Colon (tissue), 2 donors: ENCODE measurements around the gene DGUOK.
"Not testable (repeated sequence)": the region's sequence is repeated elsewhere in the genome, so short reads cannot be mapped to it uniquely, and the experiment has no call there.

Experiments
- FAIRE-seq: peaks from 2 replicates; lab custom pipeline; 2012; peaks lifted over from hg19 to GRCh38; lab: Jason Lieb, UNC
- donor health status: control.
- donor health status: control.

Gene DGUOK

DNA sequence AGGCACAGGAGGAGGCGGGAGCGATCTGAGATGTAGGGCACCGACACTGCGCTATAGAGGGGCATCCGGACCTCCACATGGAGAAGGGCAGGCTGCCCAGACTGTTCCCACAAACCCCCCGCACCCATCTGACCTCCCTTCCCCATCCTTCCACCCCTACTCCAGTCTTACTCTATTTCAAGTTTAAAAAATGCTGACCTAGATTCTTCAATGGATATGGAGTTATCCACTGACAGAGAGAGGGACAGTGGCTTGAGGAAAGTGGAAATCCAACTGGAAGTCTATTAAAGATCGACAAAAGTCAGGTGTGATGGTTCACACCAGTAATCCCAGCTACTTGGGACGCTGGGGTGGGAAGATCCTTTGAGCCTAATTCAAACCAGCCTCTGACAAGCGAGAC, 5.1 kb upstream of the DGUOK start:
- FAIRE-seq: no peak

DNA sequence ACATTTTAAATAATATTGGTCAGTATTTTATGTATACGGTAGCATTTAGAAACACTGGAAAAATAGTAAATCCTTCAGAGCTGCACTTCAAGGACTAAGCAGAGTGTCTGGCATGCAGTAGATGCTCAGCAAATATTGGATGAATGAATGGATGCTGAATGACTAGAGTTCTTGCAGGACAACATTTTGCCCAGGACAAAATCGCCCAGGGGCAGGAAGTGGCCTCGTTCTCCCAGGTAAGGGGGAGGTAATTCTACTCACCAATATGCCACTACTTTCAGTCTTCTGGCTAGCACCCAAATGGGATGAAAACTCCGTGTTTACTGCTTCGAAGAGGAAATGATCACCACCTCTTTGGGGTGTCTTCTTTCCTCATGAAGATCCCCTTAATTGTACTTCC, 4.0 kb upstream of the DGUOK start:
- no peak for FAIRE-seq

DNA sequence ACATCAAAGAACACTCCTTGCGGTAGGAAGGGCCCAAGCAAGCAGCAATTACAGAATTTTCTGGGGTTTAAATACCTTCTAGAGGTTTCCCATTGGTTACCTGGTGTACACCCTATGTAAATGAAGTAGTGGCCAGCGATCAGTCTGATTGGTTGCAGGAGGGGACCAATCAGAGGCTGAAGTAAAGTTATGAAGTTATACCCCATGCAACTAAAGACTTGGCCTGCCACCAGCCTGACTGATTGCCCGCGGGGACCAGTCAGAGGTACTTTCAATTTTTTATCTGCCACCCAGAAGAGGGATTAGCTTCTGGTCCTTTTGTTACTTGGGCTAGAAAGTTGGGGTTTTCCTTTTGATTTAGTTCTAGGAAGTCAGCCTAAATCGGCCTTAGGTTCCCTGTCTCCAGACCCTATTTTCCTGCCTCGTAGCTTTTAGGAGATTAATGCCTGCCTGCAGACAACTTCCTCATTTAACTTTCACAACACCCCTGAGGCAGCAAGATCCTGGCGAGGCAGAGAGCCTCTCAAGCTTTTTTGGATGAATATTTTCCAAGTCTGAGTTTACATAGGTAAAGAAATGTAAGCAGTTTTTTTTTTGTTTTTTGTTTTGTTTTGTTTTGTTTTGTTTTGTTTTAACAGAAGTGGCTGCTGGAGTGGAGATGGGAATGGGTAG, 1.5 kb upstream of the DGUOK start:
- FAIRE-seq: no peak

DNA sequence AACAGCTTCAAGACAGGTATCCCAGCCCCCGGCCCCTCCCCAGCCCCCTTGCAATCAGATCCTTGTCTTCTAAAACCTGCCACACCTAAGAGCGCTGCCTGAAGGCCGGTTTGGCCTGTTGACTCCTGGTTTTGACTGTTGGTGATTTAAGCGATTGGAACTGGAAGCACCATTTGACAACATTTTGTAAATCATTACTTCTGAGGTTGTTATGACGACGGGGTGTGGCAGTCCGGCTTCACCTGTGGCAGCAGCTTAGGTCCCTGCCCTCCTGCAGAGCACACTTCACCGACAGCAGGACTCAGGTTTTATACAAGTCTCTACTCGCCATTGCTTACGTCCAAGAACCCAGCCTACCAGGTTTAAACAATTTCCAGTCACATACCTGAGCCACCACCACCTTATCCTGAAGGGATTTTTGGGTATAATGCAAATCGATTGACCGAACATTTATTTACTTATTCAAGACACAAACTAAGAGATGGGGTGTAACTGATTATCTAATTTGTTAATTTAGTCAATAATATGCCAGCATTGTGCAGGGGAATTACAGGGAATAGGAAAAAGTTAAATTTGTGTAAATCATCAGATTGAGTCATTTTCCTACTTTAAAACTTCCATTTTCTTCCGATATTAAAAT, 707 bp upstream of the DGUOK start:
- FAIRE-seq: no peak

DNA sequence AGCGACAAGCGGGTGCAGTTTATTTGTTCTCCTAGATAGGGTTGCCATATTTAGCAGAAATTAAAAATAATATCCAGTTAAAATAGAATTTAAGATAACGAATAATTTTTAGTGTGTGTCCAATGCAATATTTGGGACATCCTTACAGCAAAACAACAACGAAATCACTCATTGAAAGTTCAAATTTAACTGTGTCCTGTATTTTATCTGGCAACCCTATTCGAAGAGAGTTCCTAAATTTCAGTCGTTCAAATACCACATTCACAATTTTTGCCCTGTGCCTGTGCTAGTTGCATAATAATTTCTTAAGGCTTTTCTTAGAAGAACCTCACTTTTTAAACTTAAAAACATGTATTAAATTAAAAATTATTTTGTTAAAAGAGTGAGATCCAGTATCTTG, 664 bp downstream of the DGUOK start:
- FAIRE-seq: no peak

DNA sequence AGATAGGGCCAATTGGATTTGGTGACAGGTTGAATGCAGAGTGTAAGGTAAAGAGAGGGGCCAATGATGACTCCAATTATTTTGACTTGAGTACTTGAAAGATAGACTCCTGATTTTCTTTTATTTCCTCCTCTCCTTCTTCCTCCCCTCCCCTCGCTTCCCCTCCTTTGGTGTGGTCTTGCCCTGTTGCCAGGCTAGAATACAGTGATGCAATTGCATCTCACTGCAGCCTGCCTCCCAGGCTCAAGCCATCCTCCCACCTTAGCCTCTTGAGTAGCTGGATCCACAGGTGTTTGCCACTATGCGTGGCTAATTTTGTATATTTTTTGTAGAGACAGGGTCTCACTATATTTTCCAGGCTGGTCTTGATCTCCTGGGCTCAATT, 2.3 kb downstream of the DGUOK start:
- FAIRE-seq: no peak

DNA sequence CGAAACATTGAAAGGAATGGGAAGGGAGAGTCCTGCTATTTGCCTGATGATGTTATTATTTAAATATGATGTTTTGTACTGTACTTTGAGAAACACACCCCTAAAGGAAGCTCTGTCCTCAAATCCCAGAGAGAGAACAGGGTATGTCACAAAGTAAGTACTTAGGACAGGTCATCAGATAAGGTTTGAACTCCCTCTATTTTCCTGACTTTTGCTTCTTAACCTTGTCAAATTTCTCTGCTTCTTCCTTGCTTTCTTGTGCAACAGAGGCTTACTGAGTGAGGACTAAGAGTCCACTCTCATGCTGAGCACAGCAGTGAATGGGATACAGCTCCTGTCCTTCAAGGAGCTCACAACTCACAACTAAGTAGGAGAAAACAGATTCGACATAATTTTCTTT, 3.7 kb downstream of the DGUOK start:
- no peak for FAIRE-seq

DNA sequence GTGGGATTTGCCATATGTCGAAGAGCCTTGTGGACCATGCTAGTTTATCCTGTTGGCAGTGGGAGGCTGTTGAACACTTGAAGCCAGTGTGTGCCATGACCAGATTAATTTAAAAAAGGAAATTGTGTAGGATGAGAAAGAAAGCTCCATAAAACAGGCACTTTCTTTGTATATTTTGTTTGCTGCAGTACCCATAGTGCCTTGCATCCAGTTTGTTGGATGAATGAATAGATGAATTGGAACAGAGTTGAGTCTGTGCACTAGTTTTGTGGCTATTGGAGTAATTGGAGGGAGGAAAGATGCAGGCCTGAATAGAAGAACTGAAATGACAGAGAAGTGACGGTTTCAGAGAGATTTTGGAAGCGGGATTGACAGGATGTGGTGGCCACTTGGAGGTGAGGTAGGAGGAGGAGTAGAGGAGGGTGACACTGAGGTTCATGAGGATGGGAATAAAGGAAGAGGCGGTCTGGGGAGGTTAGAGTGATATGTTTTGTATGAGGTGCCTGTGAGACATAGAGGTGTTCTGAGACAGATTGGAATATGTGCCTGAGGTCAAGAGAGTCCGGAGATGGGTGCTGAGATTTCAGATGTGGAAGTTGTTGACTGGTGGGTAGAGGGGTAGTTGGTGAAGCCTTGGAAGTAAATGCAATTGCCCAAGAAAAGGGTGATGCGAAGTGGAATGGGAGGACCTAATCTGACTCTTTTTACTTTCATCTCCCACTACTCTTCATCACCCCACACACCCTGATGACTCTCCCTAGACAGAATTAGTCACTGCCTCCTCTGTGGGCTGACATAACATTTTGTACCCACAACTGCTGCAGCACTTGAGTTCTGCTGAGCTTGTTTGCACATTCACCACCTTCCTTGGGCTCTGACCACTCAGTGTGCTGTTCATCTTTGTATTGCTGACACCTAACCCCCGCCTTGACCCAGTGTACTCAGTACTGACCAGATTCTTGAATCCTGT, 5.1 kb downstream of the DGUOK start:
- FAIRE-seq: no peak

DNA sequence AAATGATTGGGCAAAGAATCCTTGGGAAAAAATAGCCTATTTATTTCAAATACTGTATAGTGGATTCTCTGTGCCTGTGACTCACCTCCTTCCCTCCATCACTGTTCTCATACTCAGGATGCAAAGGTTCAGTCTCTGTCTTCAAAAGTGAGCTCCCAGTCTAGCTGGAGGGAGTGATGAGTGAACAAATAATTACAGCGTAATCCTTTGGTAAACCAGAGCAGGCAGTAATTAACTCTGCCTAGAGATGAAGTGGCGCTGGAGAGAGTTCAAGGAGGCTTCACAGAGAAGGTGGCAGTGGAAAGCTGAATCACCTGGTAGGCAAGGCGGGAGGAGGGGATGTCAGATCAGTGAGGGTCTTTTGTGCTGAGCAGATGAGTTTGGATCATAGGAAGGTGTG, 6.5 kb downstream of the DGUOK start:
- no peak for FAIRE-seq

DNA sequence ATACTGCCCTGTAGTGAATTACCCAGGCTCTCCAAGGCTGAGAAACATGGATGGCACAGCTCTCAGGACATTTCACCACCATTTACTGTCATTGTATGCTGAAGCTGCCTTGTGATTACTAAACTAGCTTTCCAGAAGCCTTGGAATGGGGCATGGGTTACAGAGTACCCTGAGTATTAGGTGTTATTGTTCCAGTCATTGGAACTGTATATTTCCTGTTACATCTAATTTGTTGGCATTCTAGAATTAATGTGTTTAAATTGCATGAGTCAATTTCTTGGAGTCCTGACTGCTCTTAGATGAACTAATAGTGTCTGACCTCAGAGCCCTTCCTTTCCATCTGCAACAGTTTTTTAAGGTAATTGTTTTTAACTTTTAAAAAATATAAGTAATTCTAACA, 9.0 kb downstream of the DGUOK start:
- no peak for FAIRE-seq

DNA sequence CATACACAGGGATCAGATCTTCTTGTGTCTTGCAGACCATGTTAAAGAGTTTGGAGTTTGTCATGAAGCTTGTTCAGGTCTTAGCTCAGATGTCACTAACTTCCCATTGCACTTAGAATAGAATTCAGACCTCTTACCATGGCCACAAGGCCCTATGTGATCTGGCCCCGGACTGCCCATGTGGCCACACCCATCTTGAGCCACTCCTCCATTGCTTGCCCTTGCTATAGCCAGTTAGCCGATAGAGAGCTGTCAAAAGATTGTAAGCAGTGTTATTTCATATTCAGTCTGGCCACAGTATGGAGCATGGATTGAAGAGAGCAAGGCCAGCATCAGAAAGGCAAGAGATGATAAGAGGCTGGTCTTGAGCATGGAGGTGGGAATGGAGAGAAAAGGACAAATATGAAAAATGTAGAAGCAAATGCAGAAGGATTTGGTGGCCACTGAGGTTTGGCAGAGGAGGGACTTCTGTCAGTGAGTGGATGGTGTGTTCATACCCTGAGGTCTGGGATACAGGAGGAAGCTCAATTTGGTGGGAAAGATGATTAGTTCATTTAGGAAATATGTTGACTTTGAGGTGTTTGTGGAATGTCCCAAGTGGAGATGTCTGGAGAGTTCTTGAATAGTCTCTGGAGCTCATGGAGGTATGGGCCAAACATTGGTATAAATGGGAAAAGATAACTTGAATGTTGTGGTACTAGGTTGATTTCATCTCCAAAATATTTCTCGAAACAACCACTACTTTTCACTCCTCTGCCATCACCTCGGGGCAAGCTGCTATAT, 10.6 kb downstream of the DGUOK start:
- FAIRE-seq: no peak

DNA sequence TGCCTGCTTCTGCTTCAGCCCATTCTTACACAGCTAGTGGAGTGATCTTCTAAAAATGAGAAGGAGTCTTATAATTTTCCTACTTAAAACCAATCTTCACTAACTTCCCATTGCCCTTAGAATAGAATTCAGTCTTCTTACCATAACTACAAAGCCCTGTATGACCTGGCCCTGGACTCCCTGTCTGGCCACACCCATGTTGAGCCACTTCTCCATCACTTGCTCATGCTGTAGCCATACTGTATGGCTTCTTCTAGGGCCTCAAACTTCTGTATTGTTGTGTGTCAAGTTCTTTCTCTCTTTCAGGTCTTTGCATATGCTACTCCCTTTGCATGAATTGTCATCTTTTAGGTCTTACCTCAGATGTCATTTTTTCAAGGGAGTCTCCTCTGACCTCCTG, 11.2 kb downstream of the DGUOK start:
- no peak for FAIRE-seq

DNA sequence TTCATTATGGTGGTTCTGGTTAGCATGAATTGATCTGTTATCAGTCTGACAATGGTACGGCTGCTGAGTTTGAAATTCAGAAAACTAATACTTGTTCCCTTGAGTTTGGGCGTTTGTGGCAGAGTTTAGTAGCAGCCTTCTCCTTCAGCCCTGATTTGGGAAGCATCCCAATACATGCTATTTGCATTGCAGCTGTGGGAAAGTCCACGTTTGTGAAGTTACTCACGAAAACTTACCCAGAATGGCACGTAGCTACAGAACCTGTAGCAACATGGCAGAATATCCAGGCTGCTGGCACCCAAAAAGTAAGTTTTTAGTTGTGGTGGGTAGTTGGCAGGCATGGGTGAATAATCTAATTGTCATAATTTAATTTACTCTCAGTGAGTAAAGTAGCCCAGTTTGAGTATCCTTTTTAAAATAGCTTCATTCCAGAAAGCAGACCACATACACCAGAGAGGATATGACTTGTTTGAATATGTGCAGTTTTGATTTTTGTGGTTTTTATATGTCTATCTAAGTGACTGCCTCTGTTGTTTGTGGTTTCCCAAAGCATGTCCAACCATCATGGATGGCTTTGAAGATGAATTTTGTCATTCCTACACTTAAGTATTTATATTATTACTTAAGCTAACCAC, 12.2 kb downstream of the DGUOK start:
- FAIRE-seq: no peak

DNA sequence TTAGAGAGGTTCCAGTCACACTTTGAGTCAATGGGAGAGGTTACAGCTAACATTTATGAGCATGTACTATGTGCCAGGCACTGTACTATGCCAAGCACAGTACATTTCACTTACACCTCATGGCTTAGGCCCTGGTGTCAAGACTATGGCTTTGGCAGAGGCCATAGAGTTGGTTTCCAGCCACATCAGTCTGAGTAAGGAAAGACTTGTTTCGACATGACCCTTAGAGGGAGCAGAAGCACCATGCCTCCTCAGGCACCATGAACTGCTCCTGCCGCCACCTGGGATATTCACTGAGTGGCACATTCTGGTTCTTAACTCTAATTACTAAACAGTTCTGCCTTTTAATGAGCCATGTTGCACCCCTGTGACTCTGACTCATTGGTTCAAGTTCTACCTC, 12.7 kb downstream of the DGUOK start:
- FAIRE-seq: no peak

DNA sequence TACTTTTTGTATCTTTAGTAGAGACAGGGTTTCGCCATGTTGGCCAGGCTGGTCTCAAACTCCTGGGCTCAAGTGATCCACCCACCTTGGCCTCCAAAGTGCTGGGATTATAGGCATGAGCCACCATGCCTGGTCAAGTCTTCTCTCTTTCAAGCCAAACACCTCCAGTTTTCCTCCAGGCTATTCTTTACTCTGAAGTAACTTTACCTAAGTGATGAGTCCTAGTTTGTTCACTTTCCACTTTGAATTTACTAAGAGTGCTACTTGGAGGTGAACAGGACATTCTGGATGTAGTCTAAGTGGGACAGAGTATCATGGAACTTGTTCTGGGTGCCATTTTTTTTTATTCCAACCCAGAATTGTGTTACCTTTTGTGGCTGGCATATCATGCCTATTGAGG, 13.4 kb downstream of the DGUOK start:
- not testable (repeated sequence) for FAIRE-seq

DNA sequence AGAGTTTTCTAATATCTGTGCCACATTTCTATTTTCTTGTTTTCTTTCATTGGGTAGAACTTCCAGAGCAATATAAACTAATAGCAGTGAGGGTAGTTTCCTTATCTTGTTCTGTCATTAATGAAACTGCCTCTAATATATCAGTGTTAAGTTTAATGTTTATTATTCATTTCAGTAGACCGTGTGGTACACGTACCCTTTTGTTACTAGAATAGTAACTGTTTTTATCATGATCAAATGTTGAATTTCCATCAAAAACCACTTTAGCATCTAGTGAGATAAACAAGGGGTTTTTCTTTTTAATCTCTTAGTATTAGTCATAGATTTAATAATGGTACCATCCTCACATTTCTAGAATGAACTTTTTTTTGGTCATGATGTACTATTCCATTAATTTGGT, 16.0 kb downstream of the DGUOK start:
- no peak for FAIRE-seq

DNA sequence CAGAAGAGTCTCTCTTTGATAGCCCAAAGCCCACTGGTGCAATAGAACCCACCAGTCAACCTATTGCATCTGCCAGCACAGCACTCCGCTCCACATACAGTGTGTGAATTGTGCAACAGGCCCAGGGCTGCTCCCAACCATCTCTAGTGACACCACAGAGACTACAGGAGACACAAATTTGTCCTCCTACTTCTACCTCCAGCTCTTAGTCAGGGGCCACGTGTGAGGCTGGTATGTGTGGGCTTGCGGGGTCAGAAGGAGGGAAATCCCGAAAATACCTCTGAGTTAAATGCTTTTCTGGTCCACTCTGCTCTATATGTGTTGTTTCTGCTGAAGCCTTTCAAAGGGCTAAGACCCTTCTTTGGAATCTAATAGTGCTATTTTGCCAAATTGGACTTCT, 18.0 kb downstream of the DGUOK start:
- no peak for FAIRE-seq

DNA sequence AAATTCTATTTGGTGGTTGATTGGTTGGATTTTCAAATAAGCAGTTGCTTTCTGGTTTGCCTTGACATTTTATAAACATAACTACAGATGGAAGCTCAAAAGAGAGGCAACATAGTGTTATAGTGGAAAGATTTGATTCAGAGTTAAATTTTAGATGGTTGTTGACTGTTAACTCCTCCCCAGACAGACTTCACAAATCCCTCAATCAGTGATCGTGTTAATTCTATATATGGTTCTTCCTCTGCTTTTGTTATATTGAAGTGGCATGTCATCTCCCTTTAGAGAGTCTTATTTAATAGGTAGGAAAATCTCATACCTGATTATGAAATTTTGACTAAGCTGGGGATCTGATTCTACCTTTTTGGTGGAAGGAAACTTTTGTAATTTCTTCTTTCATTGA, 19.5 kb downstream of the DGUOK start:
- FAIRE-seq: no peak

DNA sequence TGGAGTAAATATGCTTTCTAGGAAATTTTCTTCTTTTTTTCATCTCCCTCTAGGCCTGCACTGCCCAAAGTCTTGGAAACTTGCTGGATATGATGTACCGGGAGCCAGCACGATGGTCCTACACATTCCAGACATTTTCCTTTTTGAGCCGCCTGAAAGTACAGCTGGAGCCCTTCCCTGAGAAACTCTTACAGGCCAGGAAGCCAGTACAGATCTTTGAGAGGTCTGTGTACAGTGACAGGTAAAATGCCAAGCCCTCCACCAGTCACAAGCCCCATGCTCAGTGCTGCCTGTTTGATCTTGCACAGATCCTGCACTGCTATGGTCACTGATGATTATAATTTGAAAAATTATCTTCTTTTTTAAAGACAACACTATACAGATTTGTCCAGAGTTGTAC, 20.0 kb downstream of the DGUOK start:
- FAIRE-seq: no peak

DNA sequence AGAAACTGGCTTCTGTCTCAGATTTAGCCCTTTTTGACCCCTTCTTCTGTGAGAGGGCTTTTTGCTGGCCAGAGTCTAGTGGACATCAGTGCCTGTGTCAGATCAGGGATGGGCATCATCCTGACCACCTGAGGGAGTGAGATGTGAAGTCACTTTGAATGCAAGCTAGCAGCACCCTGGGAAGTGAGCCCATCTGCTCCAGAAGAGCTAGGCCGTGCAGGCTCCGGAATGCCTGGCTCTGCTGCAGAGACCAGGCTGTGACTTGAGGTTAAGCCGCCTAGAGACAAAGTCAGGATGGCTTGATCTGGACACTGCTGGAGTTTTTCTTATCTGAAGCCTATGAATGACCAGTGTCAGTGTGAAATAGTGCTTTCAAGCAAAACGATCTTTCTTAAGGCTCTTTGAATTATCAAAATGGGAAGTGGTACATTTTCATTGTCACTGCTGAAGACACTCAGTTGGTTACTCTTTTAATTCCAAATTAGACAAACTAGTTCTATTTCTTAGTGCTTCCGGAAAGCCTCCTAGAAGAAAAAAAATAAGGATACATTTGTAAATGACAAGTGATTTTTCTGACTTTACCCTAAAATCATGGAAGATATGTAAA, 20.8 kb downstream of the DGUOK start:
- FAIRE-seq: no peak

DNA sequence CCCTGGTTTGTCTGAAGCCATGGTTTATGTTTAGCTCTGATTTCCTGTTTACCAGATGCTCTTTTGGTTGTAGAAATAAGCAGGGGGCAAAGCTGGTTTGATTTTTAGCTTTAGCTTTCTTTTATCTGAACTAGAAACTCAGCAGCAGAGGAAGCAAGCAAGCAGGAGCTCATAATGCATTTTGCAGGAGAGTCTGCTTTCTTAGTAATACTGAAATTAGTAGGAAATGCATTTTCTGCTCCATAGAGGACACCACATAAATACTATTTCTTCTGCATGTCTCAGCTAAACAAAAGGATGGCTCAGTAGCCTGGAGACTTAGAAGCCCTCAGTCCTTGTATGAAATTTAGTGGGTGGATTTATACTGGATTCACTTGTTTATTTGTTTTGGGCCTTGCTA, 23.1 kb downstream of the DGUOK start:
- FAIRE-seq: no peak
